GM15510 (cell line): Measurements from ENCODE around the gene PPP1R10.

ENCODE experiments used
- POLR2A ChIP-seq: IDR thresholded peaks from 3 replicates; pipeline ENCODE4 v1.6.1; 2011; ENCODE audit warnings: borderline replicate concordance; ENCODE audit not compliant: insufficient read length; ENCODE audit errors: extremely low read depth

The PPP1R10 gene

GRCh38 chr6:30616811-30617564 lies at the start of gene PPP1R10:
TSS of gene PPP1R10 (minus strand) at chr6:30617243. CDS start at chr6:30609944, 7,299 bp downstream.
- TF ChIP-seq POLR2A, result peak; percentile 99

GRCh38 chr6:30664994-30665767 lies 48.1 kb upstream of the PPP1R10 start:
- no peak for TF ChIP-seq POLR2A

DNA sequence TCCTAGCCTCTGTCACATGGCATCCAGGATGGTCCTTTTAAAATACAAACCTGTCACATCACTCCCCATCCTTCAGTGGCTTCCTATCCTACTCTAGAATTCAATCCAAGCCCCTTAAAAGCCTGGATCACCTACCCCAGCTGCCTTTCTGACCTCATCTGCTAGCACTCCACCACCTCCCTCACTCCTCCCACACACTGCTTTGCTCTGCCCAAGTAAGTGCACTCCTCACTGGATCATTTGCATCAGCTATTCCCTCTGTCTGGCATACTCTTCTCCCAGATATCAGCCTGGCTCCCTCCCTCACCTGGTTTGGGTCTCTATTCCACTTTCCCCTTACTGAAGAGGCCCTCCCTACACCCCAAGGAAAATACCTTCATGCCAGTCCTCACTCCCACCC lies 40.4 kb upstream of the PPP1R10 start:
- TF ChIP-seq POLR2A, result no peak

- no peak for TF ChIP-seq POLR2A
Observed at GRCh38 chr6:30656513-30656912, 39.5 kb upstream of the PPP1R10 start.

DNA sequence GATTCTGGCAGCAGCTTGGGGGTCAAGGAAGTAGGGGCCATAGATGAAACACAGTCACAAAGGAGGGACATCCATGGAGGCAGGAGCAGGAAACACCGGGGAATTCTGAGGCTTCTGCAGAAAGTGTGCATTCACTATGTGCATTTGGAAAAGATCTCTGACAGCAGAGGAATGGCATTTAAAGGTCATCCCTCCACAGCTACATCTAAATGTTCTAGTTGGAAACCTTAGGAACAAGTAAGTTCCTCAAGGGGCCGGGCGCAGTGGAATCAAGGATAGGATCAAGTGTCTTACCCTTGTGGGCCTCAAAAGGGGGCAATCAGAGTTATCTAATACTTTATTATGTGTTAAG lies 38.7 kb upstream of the PPP1R10 start:
- TF ChIP-seq POLR2A, result no peak

DNA sequence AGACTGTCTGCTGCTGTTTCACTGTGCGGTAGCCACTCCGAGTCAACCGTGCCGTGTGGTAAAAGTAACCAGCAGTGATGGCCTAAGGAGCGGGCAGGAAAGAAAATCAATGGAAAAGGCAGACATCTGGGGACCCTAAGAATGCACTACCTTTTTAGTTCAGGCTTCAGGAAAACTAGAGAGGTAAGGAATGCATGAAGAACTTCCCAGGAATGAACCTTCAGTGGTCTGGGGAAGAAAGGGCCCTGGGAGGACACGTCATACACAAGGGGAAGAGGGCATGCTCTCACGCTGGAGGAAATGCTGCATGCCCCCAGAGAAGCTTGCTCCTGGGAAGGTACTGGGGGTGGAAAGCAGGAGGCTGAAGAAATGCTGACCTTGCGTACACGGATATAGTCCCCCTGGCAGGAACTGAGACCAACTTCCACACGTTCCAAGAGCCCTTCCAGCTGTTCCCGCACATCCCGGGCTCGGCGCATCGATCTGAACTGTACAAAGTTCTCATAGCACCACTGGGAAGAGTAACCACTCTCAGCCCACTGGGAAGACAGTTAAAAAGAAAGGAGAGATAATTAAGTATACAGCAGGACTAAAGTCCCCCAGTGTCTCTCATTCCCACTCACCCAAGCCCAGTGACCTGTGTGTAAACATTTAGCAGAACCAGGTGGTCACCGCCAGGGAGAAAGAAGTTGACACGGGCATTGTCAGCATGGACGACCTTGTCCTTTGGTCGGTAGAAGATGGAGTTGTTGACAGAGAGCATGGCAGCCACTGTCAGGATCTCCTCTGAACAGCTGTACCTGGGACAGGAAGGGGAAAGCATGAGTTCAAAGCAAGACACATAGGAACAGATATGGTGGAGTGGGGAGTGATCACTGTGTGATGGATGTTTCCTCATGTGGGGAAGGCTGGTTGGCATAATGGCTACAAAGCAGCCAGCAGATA lies 38.0 kb upstream of the PPP1R10 start:
- TF ChIP-seq POLR2A, result no peak

GRCh38 chr6:30651143-30651542 lies 34.1 kb upstream of the PPP1R10 start:
- TF ChIP-seq POLR2A, result no peak

DNA sequence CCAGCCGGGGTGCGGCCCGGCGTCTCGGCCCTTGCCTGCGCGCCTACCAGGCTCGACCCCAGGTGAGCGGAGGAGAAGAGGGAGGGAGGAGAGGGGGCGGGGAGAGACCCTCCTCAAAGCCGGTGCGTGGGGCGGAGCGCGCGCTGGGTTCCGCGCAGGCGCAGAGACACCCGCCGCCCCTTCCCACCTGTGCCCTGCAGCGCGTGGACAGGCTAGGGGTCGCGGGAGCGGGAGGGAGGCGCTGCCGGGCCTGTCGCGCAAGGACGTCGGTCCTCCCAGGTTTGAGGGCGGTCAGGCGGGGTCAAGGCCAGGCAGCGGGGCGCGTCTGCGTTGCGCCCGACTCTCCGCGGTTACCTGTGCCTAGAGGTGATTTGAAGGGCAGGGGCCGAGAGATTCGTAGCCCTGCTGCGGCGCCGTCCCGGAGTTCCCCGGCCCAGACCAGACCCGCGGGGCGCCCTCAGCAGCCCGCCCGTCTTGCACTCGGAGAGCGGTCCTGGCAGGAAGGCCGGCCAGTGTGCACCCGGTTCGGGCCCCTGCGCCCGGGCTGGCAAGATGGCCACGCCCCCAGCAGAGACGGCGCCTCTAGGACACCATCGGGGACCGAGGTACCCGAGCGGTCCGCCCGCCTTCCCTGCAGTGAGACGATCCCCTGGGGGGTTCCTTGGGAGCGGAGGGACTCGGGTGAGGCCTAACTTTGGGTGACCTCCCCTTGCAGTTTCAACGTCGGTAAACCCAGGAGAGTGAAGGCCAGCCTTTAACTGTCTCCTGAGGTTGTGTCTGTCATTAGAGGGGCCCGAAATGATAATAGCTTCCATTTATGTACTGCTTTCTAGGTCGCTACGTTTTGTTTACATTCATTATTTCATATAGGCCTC lies 30.4 kb upstream of the PPP1R10 start:
- TF ChIP-seq POLR2A, result peak; percentile 41

GRCh38 chr6:30646450-30647241 lies 29.6 kb upstream of the PPP1R10 start, which contains the start of gene C6orf136:
TSS of gene C6orf136 (plus strand) at chr6:30647133. CDS start at chr6:30647232, 99 bp downstream.
- peak; percentile 33 for TF ChIP-seq POLR2A

DNA sequence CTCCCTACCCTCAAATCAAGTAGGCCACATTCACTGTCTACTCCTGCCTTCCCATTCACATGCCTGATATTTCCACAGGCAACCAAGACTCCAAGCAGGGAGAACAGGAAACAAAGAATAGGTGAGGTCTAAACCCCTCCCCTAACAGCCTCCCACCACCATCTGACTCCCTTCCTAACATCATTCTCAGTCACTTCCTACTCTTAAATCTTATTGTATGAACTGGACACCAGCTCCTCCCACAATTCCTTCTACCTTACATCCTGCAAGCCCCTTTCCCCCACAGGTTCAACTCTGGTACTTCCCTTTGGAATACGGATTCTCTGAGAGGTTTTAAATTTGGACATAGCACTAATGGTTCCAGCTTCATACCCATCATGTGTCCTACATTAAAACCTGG lies 28.9 kb upstream of the PPP1R10 start:
- TF ChIP-seq POLR2A, result no peak

DNA sequence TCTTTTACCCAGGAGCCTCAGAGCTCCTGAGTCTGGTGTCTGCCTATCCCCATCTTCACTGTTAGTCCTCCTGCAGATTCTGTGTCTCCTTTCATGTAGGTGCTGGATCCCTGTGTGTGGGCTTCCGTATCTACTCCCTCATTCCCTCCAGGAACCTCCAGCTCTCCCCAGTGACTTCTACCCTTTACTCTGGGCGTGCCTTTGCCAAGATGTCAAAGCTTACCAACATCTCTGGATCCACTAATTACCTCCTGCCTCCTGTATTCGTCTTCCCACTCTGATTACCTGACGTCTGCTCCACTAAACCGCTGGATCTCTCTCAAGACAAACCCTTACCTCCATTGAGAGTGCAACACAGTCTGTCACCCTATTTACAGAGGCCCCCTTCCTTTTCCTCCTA lies 27.7 kb upstream of the PPP1R10 start:
- TF ChIP-seq POLR2A, result no peak

GRCh38 chr6:30643656-30644055 lies 26.6 kb upstream of the PPP1R10 start:
- TF ChIP-seq POLR2A, result no peak

DNA sequence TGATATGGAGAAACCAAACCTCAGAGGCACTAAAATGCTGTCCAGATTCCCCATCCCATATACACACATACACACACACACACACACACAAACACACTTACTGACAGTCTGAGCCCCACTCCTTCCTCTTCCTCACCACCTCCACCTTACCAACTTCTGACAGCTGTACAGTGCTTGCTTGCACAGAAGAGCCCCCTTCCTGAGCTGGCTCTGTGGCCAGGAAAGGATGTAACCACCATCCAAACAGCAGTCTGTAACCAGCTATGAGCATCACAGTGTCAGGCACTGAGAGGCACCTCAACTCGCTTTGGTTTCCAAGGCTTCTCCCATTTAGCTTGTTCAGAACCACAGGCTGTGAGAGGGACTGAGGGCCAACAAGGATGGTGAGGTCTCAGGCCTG lies 24.0 kb upstream of the PPP1R10 start:
- no peak for TF ChIP-seq POLR2A
